ENCODE results near the gene HIPK3. TPM values are rescaled to one million over a fixed set of nuclear protein-coding genes. Genes with fewer than 3 reads are reported as not detected.

The HIPK3 gene
- total and polyA plus RNA-seq, 2 experiments from 2014 or later: 5.5 to 29.8 TPM

DNA sequence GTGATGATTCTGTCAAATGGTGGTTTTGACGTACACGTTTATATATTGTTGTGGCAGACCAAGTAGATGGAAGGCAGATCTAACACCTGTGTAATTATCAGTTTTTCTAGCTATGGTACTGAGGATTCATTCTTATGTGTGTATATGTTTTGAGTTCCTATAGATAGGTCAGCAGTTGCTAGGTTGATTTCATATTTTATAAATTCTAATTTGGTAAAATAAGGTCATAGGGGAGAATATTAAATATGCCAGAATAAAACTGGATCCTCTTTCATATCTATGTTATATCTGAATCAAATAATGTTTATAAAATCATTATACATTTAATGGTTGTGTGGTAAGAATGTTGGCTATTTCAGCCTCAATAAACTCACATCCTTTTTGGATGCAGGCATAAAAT is 27.6 kb downstream of the HIPK3 start:
- Histone ChIP-seq H3K79me2 (replicated peaks; ENCODE audit: insufficient read depth) (peaks cover 67% of the 10 kb centered on the region), H3K4me1 (ENCODE audit: insufficient read depth) (no peaks in the 10 kb centered on the region), H3K27ac (ENCODE audit: low read depth) (no peak overlapping the region), H3F3A (replicated peaks; ENCODE audit: low read depth) (no peaks in the 10 kb centered on the region), H3K9me2 (ENCODE audit: insufficient read depth) (no peaks in the 10 kb centered on the region), H4K20me1 (replicated peaks; ENCODE audit: insufficient read depth) (peaks cover 8% of the 10 kb centered on the region; the same call in 1 of the 2 replicates), H3K4me2 (no peak overlapping the region), H3K36me3 (ENCODE audit: insufficient read depth) (no peaks in the 10 kb centered on the region), H2AFZ (no peak overlapping the region), H3K27me3 (ENCODE audit: insufficient read depth) (no peaks in the 10 kb centered on the region), H3K4me3 (no peak overlapping the region)
- no peaks in the 10 kb centered on the region for H3K4me1 Mint-ChIP-seq
- no peak overlapping the region for H3K4me3 Mint-ChIP-seq
- H3K27me3 Mint-ChIP-seq (ENCODE audit: insufficient read depth, low read depth, poor library complexity): no peaks in the 10 kb centered on the region
- peaks cover 3% of the 10 kb centered on the region; the same call in 1 of the 3 replicates for H3K36me3 Mint-ChIP-seq (ENCODE audit: low read depth)
- no peak for DNase-seq (ENCODE audit: low spot score)
- H3K27ac Mint-ChIP-seq: no peak overlapping the region
- no peak for ATAC-seq
- no peaks in the 10 kb centered on the region for H3K9me3 Mint-ChIP-seq
- TF ChIP-seq CREB1 (CRISPR knock-in tag; IDR thresholded peaks at IDR 0.05; ENCODE audit: low read depth) (no peak), POLR2AphosphoS5 (IDR thresholded peaks at IDR 0.05; ENCODE audit: low read depth) (no peak), STAT1 (IDR thresholded peaks at IDR 0.05; ENCODE audit: unreplicated experiment) (no peak), EZH2phosphoT487 (IDR thresholded peaks at IDR 0.05; ENCODE audit: unreplicated experiment) (no peak)
- TF ChIP-seq, protein P1, sequence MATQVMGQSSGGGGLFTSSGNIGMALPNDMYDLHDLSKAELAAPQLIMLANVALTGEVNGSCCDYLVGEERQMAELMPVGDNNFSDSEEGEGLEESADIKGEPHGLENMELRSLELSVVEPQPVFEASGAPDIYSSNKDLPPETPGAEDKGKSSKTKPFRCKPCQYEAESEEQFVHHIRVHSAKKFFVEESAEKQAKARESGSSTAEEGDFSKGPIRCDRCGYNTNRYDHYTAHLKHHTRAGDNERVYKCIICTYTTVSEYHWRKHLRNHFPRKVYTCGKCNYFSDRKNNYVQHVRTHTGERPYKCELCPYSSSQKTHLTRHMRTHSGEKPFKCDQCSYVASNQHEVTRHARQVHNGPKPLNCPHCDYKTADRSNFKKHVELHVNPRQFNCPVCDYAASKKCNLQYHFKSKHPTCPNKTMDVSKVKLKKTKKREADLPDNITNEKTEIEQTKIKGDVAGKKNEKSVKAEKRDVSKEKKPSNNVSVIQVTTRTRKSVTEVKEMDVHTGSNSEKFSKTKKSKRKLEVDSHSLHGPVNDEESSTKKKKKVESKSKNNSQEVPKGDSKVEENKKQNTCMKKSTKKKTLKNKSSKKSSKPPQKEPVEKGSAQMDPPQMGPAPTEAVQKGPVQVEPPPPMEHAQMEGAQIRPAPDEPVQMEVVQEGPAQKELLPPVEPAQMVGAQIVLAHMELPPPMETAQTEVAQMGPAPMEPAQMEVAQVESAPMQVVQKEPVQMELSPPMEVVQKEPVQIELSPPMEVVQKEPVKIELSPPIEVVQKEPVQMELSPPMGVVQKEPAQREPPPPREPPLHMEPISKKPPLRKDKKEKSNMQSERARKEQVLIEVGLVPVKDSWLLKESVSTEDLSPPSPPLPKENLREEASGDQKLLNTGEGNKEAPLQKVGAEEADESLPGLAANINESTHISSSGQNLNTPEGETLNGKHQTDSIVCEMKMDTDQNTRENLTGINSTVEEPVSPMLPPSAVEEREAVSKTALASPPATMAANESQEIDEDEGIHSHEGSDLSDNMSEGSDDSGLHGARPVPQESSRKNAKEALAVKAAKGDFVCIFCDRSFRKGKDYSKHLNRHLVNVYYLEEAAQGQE (IDR thresholded peaks at IDR 0.05; ENCODE audit: unreplicated experiment): no peak
- TF ChIP-seq, protein P2, sequence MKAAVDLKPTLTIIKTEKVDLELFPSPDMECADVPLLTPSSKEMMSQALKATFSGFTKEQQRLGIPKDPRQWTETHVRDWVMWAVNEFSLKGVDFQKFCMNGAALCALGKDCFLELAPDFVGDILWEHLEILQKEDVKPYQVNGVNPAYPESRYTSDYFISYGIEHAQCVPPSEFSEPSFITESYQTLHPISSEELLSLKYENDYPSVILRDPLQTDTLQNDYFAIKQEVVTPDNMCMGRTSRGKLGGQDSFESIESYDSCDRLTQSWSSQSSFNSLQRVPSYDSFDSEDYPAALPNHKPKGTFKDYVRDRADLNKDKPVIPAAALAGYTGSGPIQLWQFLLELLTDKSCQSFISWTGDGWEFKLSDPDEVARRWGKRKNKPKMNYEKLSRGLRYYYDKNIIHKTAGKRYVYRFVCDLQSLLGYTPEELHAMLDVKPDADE (IDR thresholded peaks at IDR 0.05): no peak
- TF ChIP-seq, protein P3, sequence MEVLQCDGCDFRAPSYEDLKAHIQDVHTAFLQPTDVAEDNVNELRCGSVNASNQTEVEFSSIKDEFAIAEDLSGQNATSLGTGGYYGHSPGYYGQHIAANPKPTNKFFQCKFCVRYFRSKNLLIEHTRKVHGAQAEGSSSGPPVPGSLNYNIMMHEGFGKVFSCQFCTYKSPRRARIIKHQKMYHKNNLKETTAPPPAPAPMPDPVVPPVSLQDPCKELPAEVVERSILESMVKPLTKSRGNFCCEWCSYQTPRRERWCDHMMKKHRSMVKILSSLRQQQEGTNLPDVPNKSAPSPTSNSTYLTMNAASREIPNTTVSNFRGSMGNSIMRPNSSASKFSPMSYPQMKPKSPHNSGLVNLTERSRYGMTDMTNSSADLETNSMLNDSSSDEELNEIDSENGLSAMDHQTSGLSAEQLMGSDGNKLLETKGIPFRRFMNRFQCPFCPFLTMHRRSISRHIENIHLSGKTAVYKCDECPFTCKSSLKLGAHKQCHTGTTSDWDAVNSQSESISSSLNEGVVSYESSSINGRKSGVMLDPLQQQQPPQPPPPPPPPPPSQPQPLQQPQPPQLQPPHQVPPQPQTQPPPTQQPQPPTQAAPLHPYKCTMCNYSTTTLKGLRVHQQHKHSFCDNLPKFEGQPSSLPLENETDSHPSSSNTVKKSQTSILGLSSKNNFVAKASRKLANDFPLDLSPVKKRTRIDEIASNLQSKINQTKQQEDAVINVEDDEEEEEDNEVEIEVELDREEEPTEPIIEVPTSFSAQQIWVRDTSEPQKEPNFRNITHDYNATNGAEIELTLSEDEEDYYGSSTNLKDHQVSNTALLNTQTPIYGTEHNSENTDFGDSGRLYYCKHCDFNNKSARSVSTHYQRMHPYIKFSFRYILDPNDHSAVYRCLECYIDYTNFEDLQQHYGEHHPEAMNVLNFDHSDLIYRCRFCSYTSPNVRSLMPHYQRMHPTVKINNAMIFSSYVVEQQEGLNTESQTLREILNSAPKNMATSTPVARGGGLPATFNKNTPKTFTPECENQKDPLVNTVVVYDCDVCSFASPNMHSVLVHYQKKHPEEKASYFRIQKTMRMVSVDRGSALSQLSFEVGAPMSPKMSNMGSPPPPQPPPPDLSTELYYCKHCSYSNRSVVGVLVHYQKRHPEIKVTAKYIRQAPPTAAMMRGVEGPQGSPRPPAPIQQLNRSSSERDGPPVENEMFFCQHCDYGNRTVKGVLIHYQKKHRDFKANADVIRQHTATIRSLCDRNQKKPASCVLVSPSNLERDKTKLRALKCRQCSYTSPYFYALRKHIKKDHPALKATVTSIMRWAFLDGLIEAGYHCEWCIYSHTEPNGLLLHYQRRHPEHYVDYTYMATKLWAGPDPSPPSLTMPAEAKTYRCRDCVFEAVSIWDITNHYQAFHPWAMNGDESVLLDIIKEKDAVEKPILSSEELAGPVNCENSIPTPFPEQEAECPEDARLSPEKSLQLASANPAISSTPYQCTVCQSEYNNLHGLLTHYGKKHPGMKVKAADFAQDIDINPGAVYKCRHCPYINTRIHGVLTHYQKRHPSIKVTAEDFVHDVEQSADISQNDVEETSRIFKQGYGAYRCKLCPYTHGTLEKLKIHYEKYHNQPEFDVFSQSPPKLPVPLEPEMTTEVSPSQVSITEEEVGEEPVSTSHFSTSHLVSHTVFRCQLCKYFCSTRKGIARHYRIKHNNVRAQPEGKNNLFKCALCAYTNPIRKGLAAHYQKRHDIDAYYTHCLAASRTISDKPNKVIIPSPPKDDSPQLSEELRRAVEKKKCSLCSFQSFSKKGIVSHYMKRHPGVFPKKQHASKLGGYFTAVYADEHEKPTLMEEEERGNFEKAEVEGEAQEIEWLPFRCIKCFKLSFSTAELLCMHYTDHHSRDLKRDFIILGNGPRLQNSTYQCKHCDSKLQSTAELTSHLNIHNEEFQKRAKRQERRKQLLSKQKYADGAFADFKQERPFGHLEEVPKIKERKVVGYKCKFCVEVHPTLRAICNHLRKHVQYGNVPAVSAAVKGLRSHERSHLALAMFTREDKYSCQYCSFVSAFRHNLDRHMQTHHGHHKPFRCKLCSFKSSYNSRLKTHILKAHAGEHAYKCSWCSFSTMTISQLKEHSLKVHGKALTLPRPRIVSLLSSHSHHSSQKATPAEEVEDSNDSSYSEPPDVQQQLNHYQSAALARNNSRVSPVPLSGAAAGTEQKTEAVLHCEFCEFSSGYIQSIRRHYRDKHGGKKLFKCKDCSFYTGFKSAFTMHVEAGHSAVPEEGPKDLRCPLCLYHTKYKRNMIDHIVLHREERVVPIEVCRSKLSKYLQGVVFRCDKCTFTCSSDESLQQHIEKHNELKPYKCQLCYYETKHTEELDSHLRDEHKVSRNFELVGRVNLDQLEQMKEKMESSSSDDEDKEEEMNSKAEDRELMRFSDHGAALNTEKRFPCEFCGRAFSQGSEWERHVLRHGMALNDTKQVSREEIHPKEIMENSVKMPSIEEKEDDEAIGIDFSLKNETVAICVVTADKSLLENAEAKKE (CRISPR knock-in tag; IDR thresholded peaks at IDR 0.05): no peak
